Keratinocyte (primary cell): ENCODE measurements around the gene GRAMD1C. TPM values are rescaled to one million over a fixed set of nuclear protein-coding genes. Genes with fewer than 3 reads are reported as not detected.

ENCODE experiments used
- DNase-seq: peaks from one replicate; pipeline ENCODE4 v3.0.0-alpha.2; 2011; ENCODE audit warnings: low read depth, missing footprints, low spot score
- FAIRE-seq: peaks from 2 replicates; lab custom pipeline; 2011; peaks lifted over from hg19 to GRCh38; lab: Jason Lieb, UNC
- H2AFZ ChIP-seq: 2 replicates; pipeline ENCODE4 v1.6.0; 2012; ENCODE audit warnings: low read length, control low read depth, inconsistent platforms; ENCODE audit not compliant: control insufficient read depth
- H3K27ac ChIP-seq: 2 replicates; pipeline ENCODE4 v1.5.1; 2011; ENCODE audit warnings: low read length; ENCODE audit not compliant: control insufficient read depth, insufficient read depth
- H3K27me3 ChIP-seq: 3 replicates; pipeline ENCODE4 v1.6.0; 2011; ENCODE audit warnings: low read length; ENCODE audit not compliant: control insufficient read depth, insufficient read depth; ENCODE audit errors: extremely low read depth
- H3K36me3 ChIP-seq, 2 experiments: 2 replicates in 1 of 2; 3 replicates in 1 of 2; pipeline ENCODE4 v1.5.1; 2011; ENCODE audit warnings: low read length in 2 of 2, mild to moderate bottlenecking in 1 of 2; ENCODE audit not compliant: control insufficient read depth in 2 of 2, insufficient read depth in 2 of 2; ENCODE audit errors: extremely low read depth in 1 of 2
- H3K4me1 ChIP-seq: 3 replicates; pipeline ENCODE4 v1.5.1; 2011; ENCODE audit warnings: low read length; ENCODE audit not compliant: control insufficient read depth, insufficient read depth; ENCODE audit errors: extremely low read depth
- H3K4me2 ChIP-seq: 3 replicates; pipeline ENCODE4 v1.6.0; 2011; ENCODE audit warnings: low read depth, low read length; ENCODE audit not compliant: control insufficient read depth, insufficient read depth; ENCODE audit errors: extremely low read depth
- H3K4me3 ChIP-seq, 3 experiments: fragments of 200-600 bp in 1 of 3; sonication (generic) in 1 of 3; 2 replicates in 2 of 3; 3 replicates in 1 of 3; pipeline ENCODE4 v1.5.1; 2011 to 2016; ENCODE audit warnings: low read length in 3 of 3, mild to moderate bottlenecking in 3 of 3, control low read depth in 2 of 3, inconsistent platforms in 1 of 3, low read depth in 1 of 3, mixed read lengths in 1 of 3, mixed run types in 1 of 3, moderate library complexity in 1 of 3; ENCODE audit not compliant: control insufficient read depth in 2 of 3, insufficient read depth in 2 of 3; ENCODE audit errors: extremely low read depth in 1 of 3
- H3K79me2 ChIP-seq: 2 replicates; pipeline ENCODE4 v1.6.0; 2012; ENCODE audit warnings: low read length; ENCODE audit not compliant: control insufficient read depth, insufficient read depth
- H3K9ac ChIP-seq: 3 replicates; pipeline ENCODE4 v1.6.0; 2011; ENCODE audit warnings: low read length; ENCODE audit not compliant: control insufficient read depth, insufficient read depth; ENCODE audit errors: extremely low read depth
- H3K9me1 ChIP-seq: 3 replicates; pipeline ENCODE4 v1.6.0; 2011; ENCODE audit warnings: low read length; ENCODE audit not compliant: control insufficient read depth, insufficient read depth; ENCODE audit errors: extremely low read depth
- H3K9me3 ChIP-seq: 2 replicates; pipeline ENCODE4 v1.5.1; 2012; ENCODE audit warnings: low read depth, low read length; ENCODE audit not compliant: control insufficient read depth
- H4K20me1 ChIP-seq: 3 replicates; pipeline ENCODE4 v1.6.0; 2011; ENCODE audit warnings: low read length; ENCODE audit not compliant: control insufficient read depth, insufficient read depth; ENCODE audit errors: extremely low read depth
- CTCF ChIP-seq, 3 experiments: IDR thresholded peaks in 1 of 3; conservative IDR thresholded peaks in 1 of 3; optimal IDR thresholded peaks in 1 of 3; 2 replicates in 2 of 3; 3 replicates in 1 of 3; pipeline versions ENCODE3 to v1.5.1; 2011; ENCODE audit warnings: low read length in 3 of 3, mild to moderate bottlenecking in 3 of 3, moderate library complexity in 2 of 3, control low read depth in 1 of 3, inconsistent platforms in 1 of 3; ENCODE audit not compliant: insufficient read depth in 2 of 3; ENCODE audit errors: extremely low read depth in 1 of 3
- EZH2 ChIP-seq: IDR thresholded peaks from one replicate; pipeline ENCODE4 v1.6.1; 2012; ENCODE audit warnings: inconsistent platforms, mild to moderate bottlenecking, low read length, moderate library complexity
- dilution Hi-C: fragments of 300-500 bp; cut with MboI; formaldehyde crosslinking; loops from one replicate; pipeline ENCODE4 v1.7.0; 2020; ENCODE audit warnings: low sequenced_read_pairs; ENCODE audit not compliant: extremely low pct_ligation_motif_present
- polyA plus RNA-seq, 5 experiments: library from polyadenylated mRNA; depleted of rRNA in 3 of 5; stranded (reverse) in 3 of 5; stranded (forward) in 1 of 5; unstranded in 1 of 5; fragments of >200 nt; gene quantifications; 1 replicate in 1 of 5; 2 replicates in 3 of 5; 3 replicates in 1 of 5; pipeline versions ENCODE4 v1.2.1 to v1.2.3, GENCODE V29; 2011 to 2012; ENCODE audit warnings: missing spikeins in 2 of 5, low read depth in 1 of 5, low replicate concordance in 1 of 5

Gene GRAMD1C
- polyA plus RNA-seq, 1 donor (not counting 4 experiments of a cell fraction or from before 2014, with no cell fraction given): 2.7 TPM

- no peak for DNase-seq
- Histone ChIP-seq H3K9me1 (no peaks in the 10 kb centered on the region), H3K79me2 (no peaks in the 10 kb centered on the region), H3K36me3 (peaks cover 5 to 16% of the 10 kb centered on the region in 2 experiments), H3K9ac (no peak overlapping the region), H3K27ac (no peak overlapping the region), H4K20me1 (no peaks in the 10 kb centered on the region), H3K27me3 (no peaks in the 10 kb centered on the region), H3K9me3 (no peaks in the 10 kb centered on the region), H3K4me2 (no peak overlapping the region), H3K4me1 (no peaks in the 10 kb centered on the region), H2AFZ (no peak overlapping the region), H3K4me3 (no peak overlapping the region)
- no peak for FAIRE-seq
- TF ChIP-seq EZH2 (no peak), CTCF (optimal IDR thresholded peaks at IDR 0.05 in 1 of 3, IDR thresholded peaks at IDR 0.05 in 1 of 3, conservative IDR thresholded peaks at IDR 0.05 in 1 of 3; ENCODE audit: extremely low read depth in 1 of 3, insufficient read depth in 2 of 3, low read length in 3 of 3) (no peak)
- dilution Hi-C loops: no loop called here
Measured at GRCh38 chr3:113805249-113805648, 33.3 kb upstream of the GRAMD1C start.

GRCh38 chr3:113812854-113813253 is 25.7 kb upstream of the GRAMD1C start:
- DNase-seq (no peak), FAIRE-seq (no peak)
- no peak for TF ChIP-seq EZH2
- TF ChIP-seq CTCF (optimal IDR thresholded peaks at IDR 0.05 in 1 of 3, IDR thresholded peaks at IDR 0.05 in 1 of 3, conservative IDR thresholded peaks at IDR 0.05 in 1 of 3; ENCODE audit: extremely low read depth in 1 of 3, insufficient read depth in 2 of 3, low read length in 3 of 3): no peak
- H3K4me1 ChIP-seq: no peaks in the 10 kb centered on the region
- H3K9ac ChIP-seq: no peak overlapping the region
- dilution Hi-C loops: no loop called here
- no peaks in the 10 kb centered on the region for H3K36me3 ChIP-seq
- H3K9me3 ChIP-seq: no peaks in the 10 kb centered on the region
- H2AFZ ChIP-seq: no peak overlapping the region
- no peaks in the 10 kb centered on the region for H3K9me1 ChIP-seq
- no peak overlapping the region for H3K4me2 ChIP-seq
- H4K20me1 ChIP-seq: no peaks in the 10 kb centered on the region
- no peak overlapping the region for H3K27ac ChIP-seq
- H3K27me3 ChIP-seq: no peaks in the 10 kb centered on the region
- H3K4me3 ChIP-seq: no peak overlapping the region
- H3K79me2 ChIP-seq: no peaks in the 10 kb centered on the region
